ENCODE results near the gene SMG6.
"Not testable (repeated sequence)": the region's sequence is repeated elsewhere in the genome, so short reads cannot be mapped to it uniquely, and the experiment has no call there.

The SMG6 gene

DNA sequence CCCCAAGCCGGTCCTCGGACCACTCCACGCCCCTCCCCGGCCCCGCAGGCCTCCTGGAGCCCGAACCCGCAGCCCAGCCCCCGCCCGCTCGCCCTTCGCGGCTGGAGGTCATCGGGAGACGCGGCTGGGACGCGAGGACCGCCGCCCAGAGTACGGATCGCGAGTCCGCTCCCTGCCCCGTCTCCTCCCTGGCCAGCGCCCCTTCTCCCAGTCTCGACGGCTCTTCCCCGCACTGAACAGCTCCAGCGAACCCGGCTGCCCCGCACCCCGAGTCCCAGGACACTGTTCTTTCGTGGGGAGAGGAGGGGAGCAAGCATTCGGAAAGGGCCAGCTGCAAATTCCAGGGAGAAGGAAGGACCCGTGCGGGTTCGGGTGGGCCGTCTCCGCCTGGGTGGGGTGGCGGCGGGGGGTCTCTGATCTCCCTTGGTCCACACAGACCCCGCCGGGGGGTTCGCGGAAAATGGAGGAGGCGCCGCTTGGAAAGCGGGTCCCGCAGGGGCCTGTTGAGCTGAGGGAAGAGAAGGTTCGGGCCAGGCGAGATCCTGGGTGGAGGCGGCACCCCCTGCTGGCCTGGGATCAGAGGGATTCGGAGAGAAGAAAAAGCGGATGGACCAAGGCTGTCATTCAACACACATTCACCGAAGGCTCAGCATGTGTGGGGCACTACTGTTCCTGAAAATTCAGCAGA, 277.8 kb downstream of the SMG6 start:
- DNase-seq (ENCODE audit: low spot score), result peak; percentile 69

DNA sequence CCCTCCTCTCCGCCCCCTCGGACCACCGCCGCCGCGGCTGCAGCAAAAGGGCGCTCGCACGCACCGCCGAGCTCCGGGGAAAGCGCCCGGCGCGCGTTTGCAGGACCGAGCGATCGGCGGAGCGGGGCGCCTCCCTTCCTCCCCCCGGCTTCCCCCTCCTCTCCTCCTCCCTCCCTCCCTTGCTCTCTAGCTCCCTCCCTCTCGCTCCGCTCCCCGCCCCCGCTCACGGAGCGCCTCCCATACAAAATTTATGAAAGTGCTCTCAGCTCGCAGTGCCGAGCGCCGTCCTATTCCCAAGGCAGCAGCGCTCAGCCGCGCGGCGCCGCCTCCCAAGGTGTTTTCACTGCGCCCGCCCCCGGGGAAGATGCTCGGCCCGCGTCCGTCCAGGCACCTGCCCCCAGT, 278.4 kb downstream of the SMG6 start, which contains the start of gene RTN4RL1:
TSS of gene RTN4RL1 (minus strand) at position 115 of the 402 bp plus-strand sequence. CDS start 469 bp downstream, outside the sequence.
- peak; percentile 49 for DNase-seq (ENCODE audit: low spot score)

DNA sequence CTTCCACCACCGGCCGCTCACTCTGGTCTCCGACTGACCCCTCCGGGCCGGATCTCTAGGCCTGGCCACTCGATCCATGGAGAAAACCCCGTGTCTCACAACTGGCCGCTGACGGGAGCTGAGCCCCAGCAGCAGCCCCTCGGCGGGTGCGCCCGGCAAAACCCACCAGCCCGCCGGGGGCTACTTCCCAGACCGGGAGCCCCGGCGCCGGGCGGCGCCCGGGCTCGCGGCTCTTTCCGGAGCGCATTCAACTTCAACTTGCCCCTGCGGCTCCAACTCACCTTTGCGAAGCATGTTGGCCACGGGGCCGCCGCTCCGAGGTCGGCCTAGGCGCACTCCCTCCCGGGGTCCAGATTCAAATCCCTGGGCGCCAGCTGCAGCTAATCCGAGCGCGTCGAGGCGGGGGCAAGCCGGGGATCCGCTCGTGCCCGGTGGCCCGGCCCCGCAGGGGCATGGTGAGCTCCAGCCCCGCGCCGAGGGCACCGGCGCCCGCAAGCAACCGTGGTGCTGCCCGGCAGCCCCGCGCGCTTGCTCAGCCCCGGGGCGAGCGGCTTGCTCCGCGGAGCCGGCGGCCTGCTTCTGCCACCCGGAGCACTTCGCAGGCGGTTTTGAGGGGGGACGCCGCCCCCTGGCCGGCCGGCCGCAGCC, 278.9 kb downstream of the SMG6 start:
- no peak for DNase-seq (ENCODE audit: low spot score)

DNA sequence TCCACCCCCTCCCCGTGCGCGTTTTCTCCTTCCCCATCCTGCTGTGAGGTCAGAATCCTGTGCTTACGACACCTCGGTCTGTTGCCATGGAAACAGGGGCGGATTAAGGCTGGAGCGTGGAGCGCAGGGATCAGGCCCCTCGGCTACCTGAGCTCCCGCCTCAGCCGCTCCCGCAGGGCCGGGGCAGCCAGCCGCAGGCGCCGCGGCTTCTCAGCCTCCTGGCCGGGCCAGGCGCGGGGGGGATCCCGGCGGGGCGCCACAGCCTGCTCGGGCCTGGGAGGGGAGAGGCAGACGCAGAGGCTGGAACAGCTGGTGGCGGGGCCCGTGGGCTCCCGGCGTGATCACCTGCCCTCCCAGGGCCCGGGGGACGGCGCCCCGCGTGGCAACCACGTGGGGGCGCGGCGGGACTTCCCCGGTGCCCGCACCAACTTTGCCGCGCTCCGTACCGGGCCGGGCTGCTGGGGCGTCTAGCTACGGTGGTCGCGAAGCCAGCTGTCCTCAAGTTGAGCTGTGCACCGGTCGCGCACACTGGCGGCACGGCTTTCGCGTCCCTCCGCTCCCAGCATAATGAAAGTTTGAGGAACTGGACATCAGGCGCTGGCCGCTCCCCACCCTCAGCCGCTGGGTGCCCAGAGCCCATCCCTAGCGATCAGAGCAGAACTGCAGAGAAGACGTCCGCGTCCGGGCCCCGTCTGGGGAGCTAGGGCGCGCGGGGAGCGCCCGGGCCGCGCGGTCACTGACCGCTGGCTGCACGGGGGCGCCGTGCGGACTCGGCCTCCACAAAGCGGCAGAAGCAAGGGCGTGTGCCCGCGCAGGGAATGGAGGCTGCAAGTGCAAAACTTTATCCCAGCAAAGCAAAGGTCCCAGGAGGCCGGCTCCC, 279.7 kb downstream of the SMG6 start:
- DNase-seq (ENCODE audit: low spot score), result no peak

GRCh38 chr17:2023256-2023655, 280.3 kb downstream of the SMG6 start:
- DNase-seq (ENCODE audit: low spot score), result no peak

GRCh38 chr17:2022647-2023240, 280.8 kb downstream of the SMG6 start:
- DNase-seq (ENCODE audit: low spot score), result no peak

- no peak for DNase-seq (ENCODE audit: low spot score)
These were observed 282.9 kb downstream of the SMG6 start for GRCh38 chr17:2020721-2021120.

DNA sequence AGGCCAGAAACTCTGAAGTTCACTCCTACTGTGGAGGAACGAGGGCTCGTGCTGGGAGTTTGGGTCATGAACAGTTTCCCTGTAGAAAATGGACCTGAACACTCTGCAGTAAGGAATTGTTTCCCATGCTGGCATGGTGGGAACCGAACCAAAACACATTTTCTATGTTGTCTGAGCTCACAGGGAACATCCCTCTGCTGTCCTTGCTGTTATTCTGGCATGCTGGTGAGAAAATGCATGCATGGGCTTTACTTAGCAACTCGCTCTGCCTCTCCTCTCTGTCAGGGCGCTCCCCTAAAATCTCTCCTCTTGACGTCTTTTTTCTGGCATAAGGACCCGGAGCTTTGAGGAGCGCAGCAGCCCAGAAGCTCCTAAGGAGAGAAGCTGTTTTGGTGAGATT, 283.9 kb downstream of the SMG6 start:
- no peak for DNase-seq (ENCODE audit: low spot score)

DNA sequence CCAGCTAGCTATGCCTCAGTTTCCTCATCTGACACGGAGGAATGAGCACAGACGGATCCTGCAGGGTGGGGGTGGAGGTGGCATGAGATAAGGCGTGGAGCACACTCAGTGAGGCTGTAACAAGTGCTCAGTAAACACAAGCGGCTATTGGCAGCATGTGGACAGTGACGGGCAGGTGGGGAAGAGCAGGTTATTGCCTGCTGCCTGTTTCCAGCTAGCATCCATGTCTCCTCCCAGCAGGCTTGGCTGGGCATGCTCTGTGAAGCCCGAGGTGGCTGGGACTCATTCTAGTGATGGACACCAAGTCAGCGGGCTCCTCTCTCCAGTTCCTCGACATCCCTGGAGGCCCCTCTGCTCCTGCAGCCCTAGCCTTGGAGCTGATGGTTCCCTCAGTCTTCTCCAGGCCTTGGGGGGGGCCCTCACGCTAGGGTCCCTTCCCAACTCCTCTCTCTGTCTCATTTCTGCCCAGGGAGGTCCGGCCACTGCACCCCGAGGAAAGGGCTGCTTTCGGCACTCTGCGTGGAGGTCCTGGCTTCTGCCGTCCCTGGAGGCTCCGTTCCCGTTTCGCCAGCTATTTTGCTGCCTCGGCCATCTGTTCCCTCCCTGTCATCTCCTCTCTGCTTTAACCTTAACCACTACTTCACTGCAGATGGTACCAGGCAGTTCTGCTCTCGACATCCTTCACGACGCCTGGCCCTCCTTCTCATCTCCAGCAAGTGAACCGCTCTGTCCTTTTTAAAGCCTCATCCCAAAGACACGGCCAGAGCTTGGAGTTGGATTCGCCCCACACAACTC, 284.7 kb downstream of the SMG6 start:
- DNase-seq (ENCODE audit: low spot score), result no peak

- no peak for DNase-seq (ENCODE audit: low spot score)
These were observed 286.2 kb downstream of the SMG6 start for GRCh38 chr17:2017274-2017941.

GRCh38 chr17:2016494-2016893, 287.1 kb downstream of the SMG6 start:
- DNase-seq (ENCODE audit: low spot score), result no peak

GRCh38 chr17:2015314-2015713, 288.3 kb downstream of the SMG6 start:
- DNase-seq (ENCODE audit: low spot score), result no peak

DNA sequence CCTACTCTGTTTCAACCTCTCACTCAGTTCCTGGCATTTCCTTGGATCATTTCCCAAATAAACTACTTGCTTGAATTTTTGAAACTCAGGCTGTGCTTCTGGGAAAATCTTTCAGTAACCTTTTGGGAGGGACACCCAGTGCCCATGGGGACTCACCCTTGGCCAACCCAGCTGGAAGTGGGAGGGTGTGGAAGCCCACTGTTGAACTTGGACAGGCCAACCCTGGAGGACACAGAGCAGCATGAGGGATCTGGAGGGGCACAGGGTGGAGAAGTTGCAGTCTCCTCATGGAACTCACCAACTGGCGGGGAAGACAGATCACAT, 289.6 kb downstream of the SMG6 start:
- no peak for DNase-seq (ENCODE audit: low spot score)

- DNase-seq (ENCODE audit: low spot score), result not testable (repeated sequence)
These were observed 290.2 kb downstream of the SMG6 start for GRCh38 chr17:2013220-2013993.

GRCh38 chr17:2012499-2012898, 291.1 kb downstream of the SMG6 start:
- DNase-seq (ENCODE audit: low spot score), result no peak

DNA sequence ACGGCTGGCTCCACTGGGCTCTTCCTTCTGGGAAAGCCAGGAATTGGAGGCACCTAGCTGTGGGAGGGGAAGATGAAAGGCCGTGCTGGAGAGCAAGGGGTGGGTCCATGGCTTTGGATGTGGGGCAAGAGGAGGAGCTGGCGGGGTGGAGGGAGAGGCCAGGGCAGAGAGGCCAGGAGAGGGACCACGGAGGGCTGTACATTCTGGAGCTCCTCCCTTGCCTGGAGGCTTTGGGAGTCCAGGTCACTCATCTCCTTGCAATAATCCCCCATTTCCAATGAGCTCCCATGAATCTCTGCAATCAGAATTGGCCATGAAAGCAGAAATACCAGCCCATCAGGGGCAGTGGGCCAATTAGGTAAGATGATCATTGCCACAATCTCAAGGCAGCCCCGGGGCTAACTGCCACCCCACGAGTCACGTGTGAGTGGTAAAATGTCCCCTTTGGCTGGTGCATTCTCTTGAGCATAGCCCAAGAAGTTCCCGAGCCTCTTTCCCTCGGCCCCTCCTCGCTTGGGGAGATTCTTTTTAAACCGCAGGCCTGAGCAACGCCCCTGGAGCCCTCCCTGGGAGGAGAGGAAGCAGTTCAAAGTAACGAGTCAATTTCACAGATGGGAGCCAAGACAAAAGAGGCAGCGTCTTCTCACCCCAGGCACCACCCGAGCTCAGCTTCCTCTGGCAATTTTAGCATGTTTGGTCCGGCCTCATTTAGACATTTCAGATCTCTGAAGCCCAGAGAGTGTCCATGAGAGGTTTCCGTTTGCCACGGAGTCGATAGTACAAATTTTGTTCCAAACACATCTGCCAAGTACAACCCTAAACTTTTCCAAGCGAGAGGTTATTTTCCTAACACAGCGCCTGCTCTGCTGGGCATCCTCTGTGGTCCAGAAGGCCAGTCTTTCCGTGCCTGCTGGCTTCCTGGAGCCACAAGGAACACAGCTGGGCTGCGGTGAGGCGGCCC, 291.9 kb downstream of the SMG6 start:
- peak; percentile 53 for DNase-seq (ENCODE audit: low spot score)

Data from LoVo (cell line).